Tibial artery (tissue), 4 donors: ENCODE results near the gene ATP13A3.

Experiments
- DNase-seq, 2 donors: peaks; one replicate each; pipeline ENCODE4 v3.0.0-alpha.2; 2019
- H3K27ac ChIP-seq, 2 donors: fragments of 200-600 bp; sonication (generic) in 1 of 2; 1 replicate in 1 of 2; 2 replicates in 1 of 2; pipeline ENCODE4 v1.5.1; 2018 to 2019; ENCODE audit warnings: mild to moderate bottlenecking in 1 of 2
- H3K27me3 ChIP-seq, 2 donors: fragments of 200-600 bp; sonication (generic) in 1 of 2; one replicate each; pipeline versions ENCODE4 v1.5.1 to v1.6.0; 2016 to 2019
- H3K36me3 ChIP-seq, 3 donors: fragments of 200-600 bp; sonication (generic) in 2 of 3; one replicate each; pipeline ENCODE4 v1.5.1; 2016 to 2019; ENCODE audit warnings: mild to moderate bottlenecking in 2 of 3
- H3K4me1 ChIP-seq, 4 donors: fragments of 200-600 bp; sonication (generic) in 2 of 4; 1 replicate in 3 of 4; 2 replicates in 1 of 4; pipeline ENCODE4 v1.5.1; 2016 to 2019
- H3K4me3 ChIP-seq, 2 donors: fragments of 200-600 bp; sonication (generic) in 1 of 2; 1 replicate in 1 of 2; 2 replicates in 1 of 2; pipeline ENCODE4 v1.5.1; 2018 to 2019; ENCODE audit warnings: mild to moderate bottlenecking in 2 of 2
- H3K9me3 ChIP-seq, 3 donors: fragments of 200-600 bp; sonication (generic) in 1 of 3; one replicate each; pipeline ENCODE4 v1.5.1; 2016 to 2019
- CTCF ChIP-seq, 2 experiments: fragments of 200-600 bp in 1 of 2; fragments of 450-650 bp in 1 of 2; IDR thresholded peaks; one replicate each; pipeline ENCODE4 v1.5.1; 2017 to 2019; ENCODE audit warnings: antibody characterized with exemption in 2 of 2, mild to moderate bottlenecking in 1 of 2, moderate library complexity in 1 of 2
- intact Hi-C: fragments of 100-400 bp; cut with DNase I; formaldehyde crosslinking; loops from one replicate; pipeline ENCODE4 v1.15.0; 2023; ENCODE audit warnings: low total_unique reads

The ATP13A3 gene

DNA sequence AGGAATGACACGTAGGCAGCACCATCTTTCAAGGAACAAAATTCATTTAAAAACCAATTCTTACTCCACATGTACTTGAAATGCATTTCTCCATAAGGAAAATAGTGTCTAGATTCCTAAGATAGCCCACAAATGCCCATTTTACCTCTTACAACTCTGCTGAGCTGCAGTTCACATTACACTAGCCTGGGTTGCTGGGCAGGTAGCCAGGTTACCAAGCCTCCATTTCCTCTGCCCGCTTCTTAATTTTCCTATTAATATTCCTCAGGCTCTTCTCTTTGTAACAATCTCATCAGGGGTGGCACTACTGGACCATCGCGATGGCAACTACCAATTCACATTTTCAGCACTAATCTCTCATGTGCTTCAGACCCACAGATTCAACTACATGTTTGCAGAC is 10.8 kb downstream of the ATP13A3 start:
- Histone ChIP-seq H3K4me3 (no peak overlapping the region), H3K36me3 (peaks cover 0 to 4% (median 0%) of the 10 kb centered on the region in 3 donors), H3K9me3 (no peaks in the 10 kb centered on the region), H3K27me3 (no peaks in the 10 kb centered on the region), H3K27ac (no peak overlapping the region), H3K4me1 (peaks cover 0 to 84% (median 8%) of the 10 kb centered on the region in 4 donors)
- no peak for DNase-seq
- intact Hi-C loops = no loop called here
- no peak for TF ChIP-seq CTCF (IDR thresholded peaks at IDR 0.05)

DNA sequence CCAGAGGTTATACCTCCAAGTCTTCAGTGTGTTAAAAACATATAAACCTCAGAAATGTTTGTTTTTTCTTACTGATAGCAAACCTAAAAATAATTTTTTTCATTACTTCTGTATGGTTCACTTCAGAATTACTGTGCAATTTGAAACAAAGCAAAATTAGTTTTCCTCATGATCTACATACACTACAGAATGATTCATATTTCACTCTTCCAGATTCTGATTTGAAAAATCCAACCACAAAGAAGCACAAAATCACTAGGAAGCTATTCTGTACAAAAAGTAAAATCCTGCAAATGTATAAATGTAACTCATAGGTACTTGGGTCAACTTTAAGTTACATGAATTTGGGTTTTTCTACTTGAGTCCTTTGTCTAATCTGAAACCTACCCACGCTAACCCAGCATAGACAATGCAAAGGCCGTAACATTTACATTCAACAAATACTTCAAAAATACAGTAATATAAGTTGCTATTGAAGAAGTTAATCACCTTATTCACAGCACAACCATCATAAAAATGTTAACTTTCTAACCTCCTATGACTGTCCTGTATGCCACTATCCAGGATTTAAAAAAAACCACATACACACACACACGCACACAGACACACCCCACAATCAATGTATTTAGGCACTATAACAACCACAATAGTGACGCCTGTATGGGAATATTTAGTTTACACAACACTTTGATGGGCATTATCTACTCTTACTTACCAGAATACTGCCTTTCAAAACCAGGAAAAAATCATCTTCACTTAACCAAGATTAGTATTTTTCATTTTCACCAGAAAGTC is 11.5 kb downstream of the ATP13A3 start:
- intact Hi-C loops = no loop called here
- DNase-seq = no peak
- no peak for TF ChIP-seq CTCF (IDR thresholded peaks at IDR 0.05)
- H3K27me3 ChIP-seq = no peaks in the 10 kb centered on the region
- H3K36me3 ChIP-seq = peaks cover 0 to 4% (median 0%) of the 10 kb centered on the region in 3 donors
- H3K27ac ChIP-seq = peak overlapping the region in 1 of 2 donors; percentile 36
- H3K4me1 ChIP-seq = peaks cover 0 to 84% (median 5%) of the 10 kb centered on the region in 4 donors
- H3K4me3 ChIP-seq = no peak overlapping the region
- no peaks in the 10 kb centered on the region for H3K9me3 ChIP-seq

GRCh38 chr3:194474675-194475074 is 12.1 kb downstream of the ATP13A3 start:
- no peak for DNase-seq
- intact Hi-C loops = loop anchor here (5.0 kb wide), 2 partner anchors 103 to 118 kb away; no protein-coding TSS in a partner anchor
- H3K4me1 ChIP-seq = peaks cover 0 to 84% (median 8%) of the 10 kb centered on the region in 4 donors
- no peaks in the 10 kb centered on the region for H3K9me3 ChIP-seq
- H3K4me3 ChIP-seq = no peak overlapping the region
- H3K36me3 ChIP-seq = peaks cover 0 to 4% (median 0%) of the 10 kb centered on the region in 3 donors
- no peak for TF ChIP-seq CTCF (IDR thresholded peaks at IDR 0.05)
- no peaks in the 10 kb centered on the region for H3K27me3 ChIP-seq
- H3K27ac ChIP-seq = peak overlapping the region in 1 of 2 donors; percentile 36

GRCh38 chr3:194472290-194472920 is 14.4 kb downstream of the ATP13A3 start:
- intact Hi-C loops = loop anchor here (5.0 kb wide), 2 partner anchors 105 to 120 kb away; no protein-coding TSS in a partner anchor
- peaks cover 0 to 85% (median 11%) of the 10 kb centered on the region in 4 donors for H3K4me1 ChIP-seq
- DNase-seq = no peak
- peak; percentile 93 to 95 for TF ChIP-seq CTCF (IDR thresholded peaks at IDR 0.05)
- no peaks in the 10 kb centered on the region for H3K9me3 ChIP-seq
- no peaks in the 10 kb centered on the region for H3K36me3 ChIP-seq
- H3K4me3 ChIP-seq = no peak overlapping the region
- peak overlapping the region in 1 of 2 donors; percentile 43 for H3K27ac ChIP-seq
- H3K27me3 ChIP-seq = no peaks in the 10 kb centered on the region

GRCh38 chr3:194471863-194472262 is 14.9 kb downstream of the ATP13A3 start:
- no peak for DNase-seq
- H3K4me1 ChIP-seq = peaks cover 0 to 85% (median 13%) of the 10 kb centered on the region in 4 donors
- H3K9me3 ChIP-seq = no peaks in the 10 kb centered on the region
- H3K36me3 ChIP-seq = no peaks in the 10 kb centered on the region
- peak overlapping the region; percentile 10 to 43 for H3K27ac ChIP-seq
- intact Hi-C loops = loop anchor here (5.0 kb wide), 2 partner anchors 105 to 120 kb away; no protein-coding TSS in a partner anchor
- H3K27me3 ChIP-seq = no peaks in the 10 kb centered on the region
- H3K4me3 ChIP-seq = no peak overlapping the region
- TF ChIP-seq CTCF (IDR thresholded peaks at IDR 0.05) = no peak
